ENCODE measurements around the gene MT1E.
A peak's percentile ranks its signal among the peaks of the same experiment; 100 is the strongest.

Gene MT1E

DNA sequence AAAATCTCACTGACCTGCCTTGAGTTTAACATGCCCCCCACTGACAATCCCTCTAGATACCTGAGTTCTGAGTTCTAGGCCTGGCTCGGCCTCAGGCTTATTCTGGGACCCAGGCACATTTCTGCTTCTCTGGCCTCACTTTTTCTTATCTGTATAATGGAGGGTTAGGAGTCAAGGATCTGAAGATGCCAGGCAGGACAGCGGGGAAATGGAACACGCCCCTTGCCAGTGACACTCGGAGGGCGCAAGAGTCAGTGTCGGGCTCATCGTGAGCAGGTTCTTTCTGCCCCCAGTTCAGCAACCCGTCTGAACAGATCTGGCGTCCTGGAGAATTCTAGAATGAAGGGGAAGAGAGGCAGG is 36.8 kb upstream of the MT1E start:
- TF ChIP-seq, protein P1, sequence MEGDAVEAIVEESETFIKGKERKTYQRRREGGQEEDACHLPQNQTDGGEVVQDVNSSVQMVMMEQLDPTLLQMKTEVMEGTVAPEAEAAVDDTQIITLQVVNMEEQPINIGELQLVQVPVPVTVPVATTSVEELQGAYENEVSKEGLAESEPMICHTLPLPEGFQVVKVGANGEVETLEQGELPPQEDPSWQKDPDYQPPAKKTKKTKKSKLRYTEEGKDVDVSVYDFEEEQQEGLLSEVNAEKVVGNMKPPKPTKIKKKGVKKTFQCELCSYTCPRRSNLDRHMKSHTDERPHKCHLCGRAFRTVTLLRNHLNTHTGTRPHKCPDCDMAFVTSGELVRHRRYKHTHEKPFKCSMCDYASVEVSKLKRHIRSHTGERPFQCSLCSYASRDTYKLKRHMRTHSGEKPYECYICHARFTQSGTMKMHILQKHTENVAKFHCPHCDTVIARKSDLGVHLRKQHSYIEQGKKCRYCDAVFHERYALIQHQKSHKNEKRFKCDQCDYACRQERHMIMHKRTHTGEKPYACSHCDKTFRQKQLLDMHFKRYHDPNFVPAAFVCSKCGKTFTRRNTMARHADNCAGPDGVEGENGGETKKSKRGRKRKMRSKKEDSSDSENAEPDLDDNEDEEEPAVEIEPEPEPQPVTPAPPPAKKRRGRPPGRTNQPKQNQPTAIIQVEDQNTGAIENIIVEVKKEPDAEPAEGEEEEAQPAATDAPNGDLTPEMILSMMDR (IDR thresholded peaks at IDR 0.05; ENCODE audit: extremely low read depth, missing control alignments) = no peak
- DNase-seq (ENCODE audit: low spot score) = no peak

DNA sequence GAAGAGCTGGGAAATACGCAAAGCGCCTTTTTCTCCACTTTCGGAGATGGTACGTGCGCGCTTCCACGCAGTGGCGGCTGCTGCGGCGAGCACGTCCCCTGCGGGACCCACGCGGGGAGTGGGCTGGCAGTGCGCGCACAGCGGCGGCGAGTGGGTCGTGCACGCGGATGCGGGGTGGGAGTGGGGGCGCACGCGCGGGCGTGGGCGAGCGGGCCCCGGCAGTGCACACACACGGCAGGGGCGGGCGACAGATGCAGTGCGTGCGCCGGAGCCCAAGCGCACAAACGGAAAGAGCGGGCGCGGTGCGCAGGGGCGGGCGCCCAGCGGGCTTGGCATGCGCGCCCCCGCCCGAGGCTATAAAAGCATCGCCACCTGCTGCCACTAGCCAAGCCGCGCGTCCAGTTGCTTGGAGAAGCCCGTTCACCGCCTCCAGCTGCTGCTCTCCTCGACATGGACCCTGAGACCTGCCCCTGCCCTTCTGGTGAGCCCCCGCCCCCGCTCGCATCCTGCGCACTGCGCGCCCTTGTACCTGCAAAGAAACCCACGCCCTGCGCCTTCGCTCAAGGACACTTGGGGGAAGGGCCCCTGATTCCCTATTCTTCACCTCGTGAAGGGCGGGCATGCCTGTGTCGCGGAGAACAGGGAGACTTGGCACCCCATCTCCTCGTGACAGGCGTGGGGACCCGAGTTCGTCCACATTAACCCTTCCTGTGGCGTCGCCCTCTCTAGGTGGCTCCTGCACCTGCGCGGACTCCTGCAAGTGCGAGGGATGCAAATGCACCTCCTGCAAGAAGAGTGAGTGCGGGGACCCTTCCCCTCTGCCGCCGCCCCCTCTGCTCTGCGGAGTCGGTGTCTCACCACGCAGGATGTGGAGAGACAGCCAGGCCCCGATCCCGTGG is 36.2 kb upstream of the MT1E start, which contains the start of gene MT3:
Gene MT3 (plus strand): TSS at position 388 of the 899 bp plus-strand sequence. CDS start 63 bp downstream, at position 451.
- no peak for DNase-seq (ENCODE audit: low spot score)

DNA sequence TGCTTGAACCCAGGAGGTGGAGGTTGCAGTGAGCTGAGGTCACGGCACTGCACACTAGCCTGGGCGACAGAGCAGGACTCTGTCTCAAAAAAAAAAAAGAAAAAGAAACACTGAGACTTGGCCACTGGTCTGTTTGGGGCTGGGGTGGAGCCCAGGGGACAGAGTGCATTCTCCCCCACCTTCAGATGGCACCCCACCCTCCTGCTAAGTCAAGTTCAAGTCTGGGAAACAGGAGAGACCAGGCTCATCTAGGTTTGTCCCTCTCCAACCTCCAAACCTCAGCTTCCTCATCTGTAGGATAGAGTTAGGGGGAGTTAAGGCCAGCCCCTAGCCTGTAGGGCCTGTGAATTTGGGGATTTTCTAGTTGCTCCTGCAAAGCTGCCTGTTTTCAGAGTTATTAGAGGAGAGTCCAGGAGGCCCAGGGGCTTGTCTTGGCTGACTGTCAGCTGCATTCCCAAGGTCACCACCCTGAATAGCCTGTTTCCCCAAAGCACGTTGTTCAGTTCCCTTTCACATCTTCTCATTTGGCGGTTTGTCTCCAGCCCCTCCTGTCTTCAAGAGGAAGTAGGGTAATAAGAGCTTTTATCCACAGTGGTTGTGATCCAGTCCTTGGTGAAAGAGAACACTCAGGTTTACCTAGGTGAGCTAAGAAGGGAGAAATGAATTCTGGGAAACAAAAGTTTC is 34.1 kb upstream of the MT1E start:
- TF ChIP-seq, protein P1 (IDR thresholded peaks at IDR 0.05; ENCODE audit: extremely low read depth, missing control alignments) = no peak

More for the DNA sequence above, 36.2 kb upstream of the MT1E start, which contains the start of gene MT3:
- TF ChIP-seq, protein P1 (IDR thresholded peaks at IDR 0.05; ENCODE audit: extremely low read depth, missing control alignments) = no peak

DNA sequence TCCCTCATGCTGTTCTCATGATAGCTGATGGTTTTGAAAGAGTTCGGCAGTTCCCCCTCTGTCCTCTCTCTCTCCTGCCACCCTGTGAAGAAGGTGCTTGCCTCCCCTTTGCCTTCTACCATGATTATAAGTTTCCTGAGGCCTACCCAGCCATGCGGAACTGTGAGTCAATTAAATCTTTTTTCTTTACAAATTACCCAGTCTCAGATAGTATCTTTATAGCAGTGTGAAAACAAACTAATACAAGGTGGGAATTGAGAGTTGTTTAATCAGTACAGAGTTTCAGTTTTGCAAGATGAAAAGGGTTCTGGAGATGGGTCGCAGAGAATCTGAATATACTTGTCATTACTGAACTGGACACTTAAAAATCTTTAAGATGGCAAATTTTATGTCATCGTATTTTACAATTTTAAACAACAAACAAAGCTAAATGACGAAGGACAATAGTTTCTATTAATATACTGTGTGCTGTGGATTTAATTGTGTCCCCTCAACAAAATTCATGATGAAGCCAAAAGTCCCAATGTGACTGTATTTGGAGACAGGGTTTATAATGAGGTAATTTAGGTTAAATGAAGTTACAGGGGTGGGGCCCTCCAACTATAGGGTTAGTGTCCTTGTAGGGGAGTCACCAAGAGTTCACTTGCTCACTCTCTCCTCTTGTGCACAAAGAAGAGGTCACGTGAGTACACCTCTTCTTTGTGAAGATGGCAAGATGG is 31.8 kb upstream of the MT1E start:
- TF ChIP-seq, protein P1 (IDR thresholded peaks at IDR 0.05; ENCODE audit: extremely low read depth, missing control alignments) = no peak
- no peak for DNase-seq (ENCODE audit: low spot score)

More for the DNA sequence above, 34.1 kb upstream of the MT1E start:
- no peak for DNase-seq (ENCODE audit: low spot score)

DNA sequence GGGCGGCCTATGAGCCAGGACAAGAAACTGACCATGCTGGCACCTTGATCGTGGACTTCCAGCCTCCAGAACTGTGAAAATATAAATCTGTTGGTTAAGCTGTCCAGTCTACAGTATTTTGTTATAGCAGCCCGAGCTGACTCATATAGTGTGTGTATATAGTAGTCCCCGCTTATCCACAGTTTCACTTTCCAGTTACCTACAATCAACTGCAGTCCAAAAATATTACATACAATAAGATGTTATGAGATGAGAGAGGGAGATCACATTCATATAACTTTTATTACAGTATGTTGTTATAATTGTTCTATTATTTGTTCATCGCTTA is 31.3 kb upstream of the MT1E start:
- TF ChIP-seq, protein P1 (IDR thresholded peaks at IDR 0.05; ENCODE audit: extremely low read depth, missing control alignments) = no peak
- no peak for DNase-seq (ENCODE audit: low spot score)

DNA sequence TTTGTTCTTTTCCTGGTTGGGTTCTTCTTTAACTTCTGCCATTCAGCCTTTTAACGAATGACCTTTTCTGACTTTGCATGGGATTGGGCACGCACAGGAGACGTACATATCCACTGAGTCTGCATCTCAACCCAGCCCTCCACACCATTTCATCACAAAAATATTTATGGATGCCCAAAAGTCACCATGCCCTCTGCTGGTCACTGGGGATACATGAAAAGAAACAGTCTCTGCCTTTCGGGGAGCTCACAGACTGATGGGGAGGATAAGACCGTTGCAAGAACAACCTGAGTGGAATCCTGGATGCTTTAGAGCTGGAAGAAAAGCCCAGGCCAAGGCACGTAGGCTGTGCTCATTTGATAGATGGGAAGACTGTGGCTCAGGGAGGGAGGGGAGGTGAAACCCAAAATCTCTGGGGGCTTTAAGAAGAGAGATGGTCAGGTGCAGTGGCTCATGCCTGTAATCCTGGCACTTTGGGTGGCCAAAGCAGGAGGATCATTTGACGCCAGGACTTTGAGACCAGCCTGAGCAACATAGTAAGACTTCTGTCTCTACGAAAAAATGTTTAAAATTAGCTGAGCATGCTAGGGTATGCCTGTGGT is 25.1 kb upstream of the MT1E start:
- TF ChIP-seq, protein P1 (IDR thresholded peaks at IDR 0.05; ENCODE audit: extremely low read depth, missing control alignments) = peak; percentile 69
- peak; percentile 69 for DNase-seq (ENCODE audit: low spot score)

Data from GM20000 (cell line).